NCI-H524 treated with DMSO at 0.1 percent for 48 hours (cell line): ENCODE data around the gene MBL2.

Experiments used
- DNase-seq: peaks from one replicate; lab custom pipeline; 2025; lab: John Stamatoyannopoulos, UW

MBL2 gene

DNA sequence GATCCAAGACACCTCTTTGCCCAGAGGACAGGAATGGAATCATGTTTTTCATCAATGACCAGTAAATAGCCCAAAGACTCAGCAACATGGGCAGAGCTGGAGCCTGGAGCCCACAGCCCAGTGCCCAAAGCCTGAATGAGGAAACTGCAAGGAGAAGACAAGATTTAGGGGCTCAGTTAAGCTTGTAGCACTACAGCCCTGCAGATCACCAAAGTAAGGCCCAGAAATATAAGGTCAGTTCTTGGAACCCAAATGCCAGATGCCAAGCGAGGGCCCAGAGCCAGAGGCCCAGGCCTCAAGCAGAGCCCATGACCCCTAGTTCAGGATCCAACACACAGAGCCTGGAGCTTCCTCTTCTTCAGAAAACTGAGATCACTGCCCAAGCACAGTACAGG is 32.4 kb downstream of the MBL2 start:
- no peak for DNase-seq

DNA sequence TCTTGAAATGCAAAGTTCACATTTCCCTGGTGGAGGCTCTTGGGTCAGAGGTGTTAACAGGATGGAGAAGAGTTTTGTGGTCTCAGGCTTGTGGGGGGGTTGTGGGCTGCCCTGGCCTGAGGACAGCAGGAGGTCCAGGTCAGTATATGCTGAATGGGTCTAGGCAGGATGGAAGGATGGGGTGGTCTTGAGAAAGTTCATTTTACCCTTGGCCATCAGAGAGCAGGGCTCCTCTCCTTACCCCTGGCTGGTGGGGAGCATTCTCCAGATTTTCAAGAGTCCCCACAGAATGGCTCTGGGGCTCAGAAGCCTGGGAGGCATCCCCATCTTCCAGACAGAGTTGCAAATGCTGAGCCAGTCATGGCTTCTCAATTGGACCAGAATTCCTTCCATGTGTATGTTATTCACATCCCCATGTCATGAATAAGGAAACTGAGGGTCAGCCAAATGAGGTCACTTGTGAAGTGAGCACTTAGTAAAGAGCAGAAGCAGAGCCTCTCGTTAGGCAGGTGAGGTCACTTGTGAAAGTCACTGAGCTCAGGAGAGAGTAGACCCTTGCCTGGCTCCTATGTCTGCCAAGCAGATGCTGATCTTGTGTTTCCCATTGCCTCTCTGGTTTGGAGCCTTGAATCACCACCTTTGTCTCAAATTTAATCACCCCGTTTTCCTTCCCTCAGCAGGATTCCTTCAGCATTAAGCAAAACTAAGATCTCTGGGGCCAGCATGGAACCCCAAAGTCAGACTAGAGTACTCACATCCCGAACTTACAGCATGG is 33.0 kb downstream of the MBL2 start:
- no peak for DNase-seq

GRCh38 chr10:52738951-52739350 is 33.6 kb downstream of the MBL2 start:
- no peak for DNase-seq

DNA sequence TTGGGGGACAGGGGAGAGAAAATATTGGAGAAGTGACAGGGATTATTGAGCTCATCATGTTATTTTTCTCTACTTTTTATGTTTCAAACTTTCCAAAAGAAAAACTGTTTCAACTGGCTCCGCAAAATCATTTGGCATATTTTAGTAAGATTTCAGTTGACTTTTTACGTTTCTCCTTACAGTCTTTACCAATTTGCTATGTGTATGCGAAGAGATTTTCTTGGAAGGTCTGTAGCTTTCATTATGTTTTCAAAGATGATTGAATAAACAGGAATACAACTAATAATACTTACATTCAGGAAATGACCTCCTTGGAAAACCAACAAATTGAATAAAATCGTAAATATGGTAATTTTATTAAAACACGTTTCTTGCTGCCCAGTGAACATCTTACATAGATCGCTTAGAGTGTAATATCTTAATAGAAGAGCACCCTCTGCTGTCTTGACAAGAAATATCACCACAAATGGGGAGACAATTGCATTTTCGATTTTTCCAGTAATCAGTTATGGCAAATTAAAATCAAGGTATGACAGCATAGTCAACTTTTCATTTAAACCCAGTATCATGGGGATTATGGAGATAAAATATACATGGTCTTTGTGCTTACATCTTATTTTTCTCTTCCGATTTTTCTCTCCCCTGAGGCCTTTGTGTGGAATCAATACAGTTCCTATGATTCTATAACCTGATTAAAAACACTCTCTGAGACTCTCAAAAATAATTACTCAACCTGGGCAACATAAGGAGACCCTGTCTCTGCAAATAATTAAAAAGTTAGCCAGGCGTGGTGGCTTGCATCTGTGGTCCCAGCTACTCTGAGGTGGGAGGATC is 43.1 kb downstream of the MBL2 start:
- DNase-seq = no peak

DNA sequence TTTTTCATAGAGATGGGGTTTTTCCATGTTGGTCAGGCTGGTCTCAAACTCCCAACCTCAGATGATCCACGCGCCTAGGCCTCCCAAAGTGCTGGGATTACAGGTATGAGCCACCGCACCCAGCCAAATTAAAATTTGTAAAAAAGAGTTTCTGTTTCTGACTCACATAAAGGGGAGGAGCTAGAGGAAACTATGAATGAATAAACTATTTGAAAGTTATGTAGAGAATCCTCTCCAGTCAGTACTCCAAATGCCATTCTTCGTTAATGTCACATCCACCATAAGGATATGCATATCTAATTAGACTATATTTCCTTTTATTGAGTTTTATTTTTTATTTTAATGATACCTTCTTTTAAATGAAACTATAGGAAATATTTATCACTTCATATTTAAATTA is 52.6 kb downstream of the MBL2 start:
- DNase-seq = no peak
